ENCODE measurements around the gene MRPS23. TPM values are rescaled to one million over a fixed set of nuclear protein-coding genes. Genes with fewer than 3 reads are reported as not detected.

MRPS23 gene
- total and polyA plus RNA-seq, 2 of the 13 experiments (the other 11 are each of a cell fraction or from before 2014, with no cell fraction given), result 63.2 to 181 TPM

GRCh38 chr17:57861790-57862693 is 12.2 kb upstream of the MRPS23 start (continued):
- TF ChIP-seq, protein P1, sequence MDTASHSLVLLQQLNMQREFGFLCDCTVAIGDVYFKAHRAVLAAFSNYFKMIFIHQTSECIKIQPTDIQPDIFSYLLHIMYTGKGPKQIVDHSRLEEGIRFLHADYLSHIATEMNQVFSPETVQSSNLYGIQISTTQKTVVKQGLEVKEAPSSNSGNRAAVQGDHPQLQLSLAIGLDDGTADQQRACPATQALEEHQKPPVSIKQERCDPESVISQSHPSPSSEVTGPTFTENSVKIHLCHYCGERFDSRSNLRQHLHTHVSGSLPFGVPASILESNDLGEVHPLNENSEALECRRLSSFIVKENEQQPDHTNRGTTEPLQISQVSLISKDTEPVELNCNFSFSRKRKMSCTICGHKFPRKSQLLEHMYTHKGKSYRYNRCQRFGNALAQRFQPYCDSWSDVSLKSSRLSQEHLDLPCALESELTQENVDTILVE (CRISPR knock-in tag; IDR thresholded peaks at IDR 0.05), result peak; percentile 54; the same call in 1 of the 2 replicates
- TF ChIP-seq, protein P2, sequence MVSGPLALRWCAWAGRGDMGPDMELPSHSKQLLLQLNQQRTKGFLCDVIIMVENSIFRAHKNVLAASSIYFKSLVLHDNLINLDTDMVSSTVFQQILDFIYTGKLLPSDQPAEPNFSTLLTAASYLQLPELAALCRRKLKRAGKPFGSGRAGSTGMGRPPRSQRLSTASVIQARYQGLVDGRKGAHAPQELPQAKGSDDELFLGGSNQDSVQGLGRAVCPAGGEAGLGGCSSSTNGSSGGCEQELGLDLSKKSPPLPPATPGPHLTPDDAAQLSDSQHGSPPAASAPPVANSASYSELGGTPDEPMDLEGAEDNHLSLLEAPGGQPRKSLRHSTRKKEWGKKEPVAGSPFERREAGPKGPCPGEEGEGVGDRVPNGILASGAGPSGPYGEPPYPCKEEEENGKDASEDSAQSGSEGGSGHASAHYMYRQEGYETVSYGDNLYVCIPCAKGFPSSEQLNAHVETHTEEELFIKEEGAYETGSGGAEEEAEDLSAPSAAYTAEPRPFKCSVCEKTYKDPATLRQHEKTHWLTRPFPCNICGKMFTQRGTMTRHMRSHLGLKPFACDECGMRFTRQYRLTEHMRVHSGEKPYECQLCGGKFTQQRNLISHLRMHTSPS (CRISPR knock-in tag; IDR thresholded peaks at IDR 0.05; ENCODE audit: low read depth), result peak; percentile 86
- TF ChIP-seq NCOA5 (CRISPR knock-in tag; IDR thresholded peaks at IDR 0.05) (0 out of 2 replicates have a peak, but pooled peaks have one; percentile 12), GMEB2 (CRISPR knock-in tag; IDR thresholded peaks at IDR 0.05; ENCODE audit: low read depth) (no peak), ZNF773 (CRISPR knock-in tag; IDR thresholded peaks at IDR 0.05; ENCODE audit: borderline replicate concordance) (peak; percentile 83; the same call in 1 of the 2 replicates), DBP (CRISPR knock-in tag; IDR thresholded peaks at IDR 0.05; ENCODE audit: not compliant biosample characterization) (peak; percentile 90), ZNF446 (CRISPR knock-in tag; IDR thresholded peaks at IDR 0.05) (no peak), ZNF441 (CRISPR knock-in tag; IDR thresholded peaks at IDR 0.05; ENCODE audit: borderline replicate concordance) (peak; percentile 84; the same call in 1 of the 2 replicates), ELF4 (CRISPR knock-in tag; IDR thresholded peaks at IDR 0.05; ENCODE audit: borderline replicate concordance) (peak; percentile 8; the same call in 1 of the 2 replicates), EED (CRISPR knock-in tag; IDR thresholded peaks at IDR 0.05) (peak; percentile 56; the same call in 1 of the 2 replicates), ZNF557 (CRISPR knock-in tag; IDR thresholded peaks at IDR 0.05) (peak; percentile 87; the same call in 1 of the 2 replicates), FOXJ3 (CRISPR knock-in tag; IDR thresholded peaks at IDR 0.05; ENCODE audit: borderline replicate concordance) (peak; percentile 54; the same call in 1 of the 2 replicates), ZNF383 (CRISPR knock-in tag; IDR thresholded peaks at IDR 0.05; ENCODE audit: borderline replicate concordance) (peak; percentile 96), SSRP1 (CRISPR knock-in tag; IDR thresholded peaks at IDR 0.05) (no peak; the same call in 1 of the 2 replicates), FOXA3 (CRISPR knock-in tag; IDR thresholded peaks at IDR 0.05) (peak; percentile 64), ZNF572 (CRISPR knock-in tag; IDR thresholded peaks at IDR 0.05) (peak; percentile 47), SNRNP70 (IDR thresholded peaks at IDR 0.05; ENCODE audit: low read depth, low read length) (no peak), SRSF1 (optimal IDR thresholded peaks at IDR 0.05; ENCODE audit: low read depth, low read length) (peak; percentile 87), ZFP37 (CRISPR knock-in tag; IDR thresholded peaks at IDR 0.05; ENCODE audit: borderline replicate concordance) (peak; percentile 85), RFX1 (IDR thresholded peaks at IDR 0.05) (no peak), ZNF709 (CRISPR knock-in tag; IDR thresholded peaks at IDR 0.05) (peak; percentile 81), ZNF703 (CRISPR knock-in tag; IDR thresholded peaks at IDR 0.05; ENCODE audit: borderline replicate concordance) (no peak), ZNF30 (CRISPR knock-in tag; IDR thresholded peaks at IDR 0.05) (peak; percentile 44; the same call in 1 of the 2 replicates), SIN3A (IDR thresholded peaks at IDR 0.05; ENCODE audit: borderline replicate concordance, low read depth, low read length) (no peak; the same call in 1 of the 2 replicates)

Data from HepG2 (cell line).